Omental fat pad (tissue), 4 donors: ENCODE results near the gene NDUFAF3. TPM values are rescaled to one million over a fixed set of nuclear protein-coding genes. Genes with fewer than 3 reads are reported as not detected.

Experiments used
- ATAC-seq: fragments of 150-250 bp; one replicate; pipeline ENCODE4 v1.9.1; 2016; ENCODE audit warnings: mild to moderate bottlenecking, moderate library complexity; ENCODE audit not compliant: low FRiP score
- DNase-seq: peaks from one replicate; pipeline ENCODE4 v3.0.0-alpha.2; 2019; ENCODE audit warnings: low spot score
- CTCF ChIP-seq, 3 donors: fragments of 450-650 bp; IDR thresholded peaks; one replicate each; pipeline ENCODE4 v1.5.1; 2016 to 2017; ENCODE audit warnings: antibody characterized with exemption in 3 of 3, mild to moderate bottlenecking in 3 of 3, moderate library complexity in 2 of 3
- total RNA-seq, 4 donors: library from RNA; depleted of rRNA; stranded (reverse); fragments of >200 nt; gene quantifications; one replicate each; pipeline ENCODE4 v1.1.0, GENCODE V29; 2016

NDUFAF3 gene
- total RNA-seq: 100 to 1,000 TPM; 108 to 175 (median 140) TPM

- peak in 2 of 3 donors; percentile 62 to 93 for TF ChIP-seq CTCF (IDR thresholded peaks at IDR 0.05)
- peak; percentile 76 for DNase-seq
- peak; percentile 90 for ATAC-seq
Observed at GRCh38 chr3:49021813-49022687, at the start of gene NDUFAF3. NDUFAF3 (plus strand) TSS chr3:49022121; CDS start chr3:49022145, 24 bp downstream.

DNA sequence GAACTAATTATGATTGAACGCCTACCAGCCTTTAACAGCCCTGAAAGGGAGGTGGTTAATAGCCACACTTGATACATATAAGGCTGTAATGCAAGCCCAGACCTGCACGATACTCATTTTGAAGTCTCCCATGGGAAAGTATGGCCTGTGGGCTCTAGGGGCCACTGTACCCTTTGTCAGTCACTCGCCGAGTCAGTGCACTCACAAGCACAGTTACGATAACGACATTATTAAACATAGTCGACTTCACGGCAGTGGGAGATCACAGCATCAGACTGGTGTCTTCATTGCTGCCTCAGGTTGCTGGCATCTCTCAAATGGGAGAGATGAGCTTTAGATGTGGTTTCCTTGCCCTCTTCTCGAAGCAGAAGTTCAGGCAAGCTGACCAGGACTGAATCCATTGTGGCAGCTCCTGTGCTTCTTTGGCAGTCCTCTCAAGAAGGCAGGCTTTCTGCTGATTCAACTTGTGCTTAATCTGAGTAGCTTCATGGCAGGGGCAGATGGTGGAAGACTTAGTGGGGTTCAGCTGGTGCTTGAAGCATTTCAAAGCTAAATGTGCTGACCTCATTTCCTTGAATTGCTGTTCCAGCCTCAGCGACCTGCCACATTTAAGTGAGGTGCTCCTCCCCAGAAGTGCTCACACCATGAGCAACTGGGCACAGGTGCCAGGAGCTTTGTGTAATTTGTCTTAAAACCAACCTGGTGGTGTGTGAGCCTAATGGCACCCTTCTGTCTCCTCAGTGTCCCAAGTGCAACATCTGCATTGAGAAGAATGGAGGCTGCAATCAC is 47.7 kb upstream of the NDUFAF3 start:
- ATAC-seq: no peak
- no peak for TF ChIP-seq CTCF (IDR thresholded peaks at IDR 0.05)
- DNase-seq: no peak

DNA sequence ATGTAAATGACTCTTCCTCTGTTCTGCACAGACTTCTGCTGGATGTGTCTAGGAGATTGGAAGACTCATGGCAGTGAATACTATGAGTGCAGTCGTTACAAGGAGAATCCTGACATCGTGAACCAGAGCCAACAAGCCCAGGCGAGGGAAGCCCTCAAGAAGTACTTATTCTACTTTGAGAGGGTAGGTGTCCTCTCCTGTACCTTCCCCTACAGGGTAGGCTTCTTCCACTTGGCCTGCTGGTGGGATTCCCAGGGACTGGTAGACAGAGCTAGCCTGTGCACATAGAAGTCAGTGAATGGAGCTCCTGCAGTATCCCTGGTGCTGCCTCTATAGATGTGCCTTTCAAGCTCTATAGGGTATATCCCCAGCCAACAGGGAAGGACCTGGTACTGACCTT is 42.5 kb upstream of the NDUFAF3 start:
- no peak for DNase-seq
- no peak for ATAC-seq
- no peak for TF ChIP-seq CTCF (IDR thresholded peaks at IDR 0.05)

DNA sequence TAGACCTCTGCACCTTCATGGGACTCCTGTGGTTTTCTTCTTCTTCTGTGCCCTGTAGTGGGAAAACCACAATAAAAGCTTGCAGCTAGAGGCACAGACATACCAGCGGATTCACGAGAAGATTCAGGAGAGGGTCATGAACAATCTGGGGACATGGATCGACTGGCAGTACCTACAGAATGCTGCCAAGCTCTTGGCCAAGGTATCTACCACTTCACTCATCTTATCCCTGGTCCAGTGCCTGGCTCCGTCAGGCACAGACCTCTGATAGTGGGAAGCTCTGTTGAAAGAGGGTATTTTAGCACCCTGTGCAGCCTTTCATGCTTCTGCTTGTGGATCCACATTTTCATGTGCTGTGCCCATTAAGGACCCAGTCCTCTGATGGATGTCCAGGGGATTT is 41.6 kb upstream of the NDUFAF3 start:
- DNase-seq (no peak), ATAC-seq (no peak)
- no peak for TF ChIP-seq CTCF (IDR thresholded peaks at IDR 0.05)

GRCh38 chr3:48982016-48982415 is 39.9 kb upstream of the NDUFAF3 start:
- DNase-seq: no peak
- no peak for ATAC-seq
- no peak for TF ChIP-seq CTCF (IDR thresholded peaks at IDR 0.05)

DNA sequence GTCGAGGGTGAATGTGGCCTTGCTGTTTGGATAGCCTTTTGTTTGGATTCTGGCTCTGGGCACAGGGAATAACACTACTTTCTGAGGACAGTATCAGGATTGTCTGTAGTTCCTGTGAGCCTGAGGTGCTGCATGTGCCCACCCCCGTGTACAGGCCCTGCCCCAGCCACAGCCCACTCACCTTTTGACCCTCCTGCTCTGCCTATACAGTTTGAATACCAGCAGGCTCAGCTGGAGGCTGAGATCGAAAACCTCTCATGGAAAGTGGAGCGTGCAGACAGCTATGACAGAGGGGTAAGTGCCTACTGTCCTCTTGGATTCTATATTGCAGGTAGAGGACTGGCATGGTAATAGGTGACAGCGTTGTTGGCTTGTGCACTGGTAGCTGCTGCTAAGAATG is 39.2 kb upstream of the NDUFAF3 start:
- no peak for TF ChIP-seq CTCF (IDR thresholded peaks at IDR 0.05)
- no peak for ATAC-seq
- no peak for DNase-seq
